K562 (cell line): ENCODE results near the gene C1orf122. TPM values are rescaled to one million over a fixed set of nuclear protein-coding genes. Genes with fewer than 3 reads are reported as not detected.

Experiments
- BRCA1 ChIP-seq, 2 experiments: fragments of 450-650 bp in 1 of 2; sonication (generic) in 1 of 2; formaldehyde crosslinking in 1 of 2; IDR thresholded peaks; 2 replicates each; pipeline versions ENCODE4 v1.5.0 to v1.6.1; 2017 to 2020; ENCODE audit warnings: mild to moderate bottlenecking in 1 of 2, missing genetic modification reagents in 1 of 2
- HCFC1 ChIP-seq: IDR thresholded peaks from 2 replicates; pipeline ENCODE4 v1.6.1; 2012; ENCODE audit warnings: low read depth, low read length, improper control_type of control experiment
- KLF1 ChIP-seq: fragments of 450-650 bp; IDR thresholded peaks from 2 replicates; pipeline ENCODE4 v1.6.1; 2016; ENCODE audit warnings: missing genetic modification characterization, missing compliant biosample characterization
- RBBP5 ChIP-seq: fragments of 200-600 bp; sonication (generic); IDR thresholded peaks from 2 replicates; pipeline ENCODE4 v1.6.1; 2012; ENCODE audit warnings: borderline replicate concordance, mild to moderate bottlenecking, low read length, control low read depth, inconsistent platforms; ENCODE audit not compliant: insufficient read depth, poor library complexity, severe bottlenecking
- TRIM24 ChIP-seq, 2 experiments: fragments of 450-650 bp; IDR thresholded peaks; 2 replicates each; pipeline ENCODE4 v1.6.1; 2016
- polyA plus RNA-seq, 8 experiments: library from polyadenylated mRNA; depleted of rRNA in 4 of 8; stranded (reverse) in 5 of 8; unstranded in 3 of 8; fragments of >200 nt; fragmentation: Nextera tagmentation in 2 of 8; fragmentation: Illumina TruSeq in 1 of 8; extraction: Ambion mirVana in 2 of 8; extraction: Trizol in 1 of 8; gene quantifications; 2 replicates each; pipeline versions ENCODE4 v1.2.1 to v1.2.3, GENCODE V29; 2011 to 2014; ENCODE audit warnings: inconsistent platforms in 1 of 8, missing spikeins in 1 of 8
- total RNA-seq, 7 experiments: library from RNA; depleted of rRNA in 6 of 7; stranded (reverse); fragments of >200 nt in 6 of 7; fragmentation: Illumina TruSeq in 2 of 7; extraction: Trizol in 2 of 7; gene quantifications; 2 replicates each; pipeline versions ENCODE4 v1.2.1 to v1.2.3, GENCODE V29; 2011 to 2021; ENCODE audit warnings: low replicate concordance in 1 of 7
- TF ChIP-seq, protein P1 (sequence below): fragments of 450-650 bp; formaldehyde crosslinking; IDR thresholded peaks from 2 replicates; pipeline ENCODE4 v1.4.0; 2020; ENCODE audit warnings: mild to moderate bottlenecking, moderate library complexity
- TF ChIP-seq, protein P2 (sequence below): sonication (generic); formaldehyde crosslinking; IDR thresholded peaks from 2 replicates; pipeline ENCODE4 v1.8.0; 2022; ENCODE audit warnings: mild to moderate bottlenecking, missing genetic modification reagents, borderline replicate concordance
- TF ChIP-seq, protein P3 (sequence below): fragments of 250-450 bp; sonication (Bioruptor Pico); IDR thresholded peaks from 2 replicates; pipeline ENCODE4 v1.4.0; 2020
- TF ChIP-seq, protein P4 (sequence below), 2 experiments: fragments of 450-650 bp; formaldehyde crosslinking in 1 of 2; IDR thresholded peaks; 2 replicates each; pipeline versions ENCODE4 v1.4.0 to v1.6.1; 2014 to 2020; ENCODE audit warnings: mild to moderate bottlenecking in 2 of 2, borderline replicate concordance in 1 of 2, low read depth in 1 of 2

The C1orf122 gene
- total and polyA plus RNA-seq, 9 of the 15 experiments (the other 6 are each of a cell fraction or from before 2014, with no cell fraction given), result 3.6 to 70.9 (median 17.3) TPM

DNA sequence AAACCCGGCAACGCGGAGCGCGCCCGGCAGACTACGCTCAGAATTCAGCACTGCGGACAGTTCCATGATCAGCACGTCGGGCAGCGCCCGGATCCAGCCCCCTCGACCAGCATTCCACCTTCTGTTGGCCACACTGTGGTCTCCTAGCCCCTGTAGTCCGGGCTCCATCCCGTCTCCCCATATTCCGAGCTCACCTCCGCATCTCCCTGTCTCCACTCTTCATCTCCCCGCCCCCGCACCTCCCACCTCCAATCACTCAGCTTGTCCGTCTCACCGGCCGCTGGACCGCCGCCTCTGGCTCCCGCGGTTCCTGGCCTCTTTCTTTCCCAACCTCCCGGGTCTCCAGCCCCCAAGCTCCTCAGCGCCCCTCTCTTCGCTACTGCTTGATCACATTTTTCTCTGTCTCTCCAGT is 43.2 kb upstream of the C1orf122 start (continued):
- no peak for TF ChIP-seq RBBP5
- no peak for TF ChIP-seq TRIM24 (IDR thresholded peaks at IDR 0.05)
- TF ChIP-seq, protein P1, sequence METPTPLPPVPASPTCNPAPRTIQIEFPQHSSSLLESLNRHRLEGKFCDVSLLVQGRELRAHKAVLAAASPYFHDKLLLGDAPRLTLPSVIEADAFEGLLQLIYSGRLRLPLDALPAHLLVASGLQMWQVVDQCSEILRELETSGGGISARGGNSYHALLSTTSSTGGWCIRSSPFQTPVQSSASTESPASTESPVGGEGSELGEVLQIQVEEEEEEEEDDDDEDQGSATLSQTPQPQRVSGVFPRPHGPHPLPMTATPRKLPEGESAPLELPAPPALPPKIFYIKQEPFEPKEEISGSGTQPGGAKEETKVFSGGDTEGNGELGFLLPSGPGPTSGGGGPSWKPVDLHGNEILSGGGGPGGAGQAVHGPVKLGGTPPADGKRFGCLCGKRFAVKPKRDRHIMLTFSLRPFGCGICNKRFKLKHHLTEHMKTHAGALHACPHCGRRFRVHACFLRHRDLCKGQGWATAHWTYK (CRISPR knock-in tag), result peak; percentile 74; the same call in 1 of the 2 replicates
- TF ChIP-seq, protein P2, sequence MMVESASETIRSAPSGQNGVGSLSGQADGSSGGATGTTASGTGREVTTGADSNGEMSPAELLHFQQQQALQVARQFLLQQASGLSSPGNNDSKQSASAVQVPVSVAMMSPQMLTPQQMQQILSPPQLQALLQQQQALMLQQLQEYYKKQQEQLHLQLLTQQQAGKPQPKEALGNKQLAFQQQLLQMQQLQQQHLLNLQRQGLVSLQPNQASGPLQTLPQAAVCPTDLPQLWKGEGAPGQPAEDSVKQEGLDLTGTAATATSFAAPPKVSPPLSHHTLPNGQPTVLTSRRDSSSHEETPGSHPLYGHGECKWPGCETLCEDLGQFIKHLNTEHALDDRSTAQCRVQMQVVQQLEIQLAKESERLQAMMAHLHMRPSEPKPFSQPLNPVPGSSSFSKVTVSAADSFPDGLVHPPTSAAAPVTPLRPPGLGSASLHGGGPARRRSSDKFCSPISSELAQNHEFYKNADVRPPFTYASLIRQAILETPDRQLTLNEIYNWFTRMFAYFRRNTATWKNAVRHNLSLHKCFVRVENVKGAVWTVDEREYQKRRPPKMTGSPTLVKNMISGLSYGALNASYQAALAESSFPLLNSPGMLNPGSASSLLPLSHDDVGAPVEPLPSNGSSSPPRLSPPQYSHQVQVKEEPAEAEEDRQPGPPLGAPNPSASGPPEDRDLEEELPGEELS, result peak; percentile 99
- TF ChIP-seq BRCA1 (IDR thresholded peaks at IDR 0.05), result no peak
- peak; percentile 99; the same call in 1 of the 2 replicates for TF ChIP-seq BRCA1 (CRISPR knock-in tag; IDR thresholded peaks at IDR 0.05)
- TF ChIP-seq, protein P3, sequence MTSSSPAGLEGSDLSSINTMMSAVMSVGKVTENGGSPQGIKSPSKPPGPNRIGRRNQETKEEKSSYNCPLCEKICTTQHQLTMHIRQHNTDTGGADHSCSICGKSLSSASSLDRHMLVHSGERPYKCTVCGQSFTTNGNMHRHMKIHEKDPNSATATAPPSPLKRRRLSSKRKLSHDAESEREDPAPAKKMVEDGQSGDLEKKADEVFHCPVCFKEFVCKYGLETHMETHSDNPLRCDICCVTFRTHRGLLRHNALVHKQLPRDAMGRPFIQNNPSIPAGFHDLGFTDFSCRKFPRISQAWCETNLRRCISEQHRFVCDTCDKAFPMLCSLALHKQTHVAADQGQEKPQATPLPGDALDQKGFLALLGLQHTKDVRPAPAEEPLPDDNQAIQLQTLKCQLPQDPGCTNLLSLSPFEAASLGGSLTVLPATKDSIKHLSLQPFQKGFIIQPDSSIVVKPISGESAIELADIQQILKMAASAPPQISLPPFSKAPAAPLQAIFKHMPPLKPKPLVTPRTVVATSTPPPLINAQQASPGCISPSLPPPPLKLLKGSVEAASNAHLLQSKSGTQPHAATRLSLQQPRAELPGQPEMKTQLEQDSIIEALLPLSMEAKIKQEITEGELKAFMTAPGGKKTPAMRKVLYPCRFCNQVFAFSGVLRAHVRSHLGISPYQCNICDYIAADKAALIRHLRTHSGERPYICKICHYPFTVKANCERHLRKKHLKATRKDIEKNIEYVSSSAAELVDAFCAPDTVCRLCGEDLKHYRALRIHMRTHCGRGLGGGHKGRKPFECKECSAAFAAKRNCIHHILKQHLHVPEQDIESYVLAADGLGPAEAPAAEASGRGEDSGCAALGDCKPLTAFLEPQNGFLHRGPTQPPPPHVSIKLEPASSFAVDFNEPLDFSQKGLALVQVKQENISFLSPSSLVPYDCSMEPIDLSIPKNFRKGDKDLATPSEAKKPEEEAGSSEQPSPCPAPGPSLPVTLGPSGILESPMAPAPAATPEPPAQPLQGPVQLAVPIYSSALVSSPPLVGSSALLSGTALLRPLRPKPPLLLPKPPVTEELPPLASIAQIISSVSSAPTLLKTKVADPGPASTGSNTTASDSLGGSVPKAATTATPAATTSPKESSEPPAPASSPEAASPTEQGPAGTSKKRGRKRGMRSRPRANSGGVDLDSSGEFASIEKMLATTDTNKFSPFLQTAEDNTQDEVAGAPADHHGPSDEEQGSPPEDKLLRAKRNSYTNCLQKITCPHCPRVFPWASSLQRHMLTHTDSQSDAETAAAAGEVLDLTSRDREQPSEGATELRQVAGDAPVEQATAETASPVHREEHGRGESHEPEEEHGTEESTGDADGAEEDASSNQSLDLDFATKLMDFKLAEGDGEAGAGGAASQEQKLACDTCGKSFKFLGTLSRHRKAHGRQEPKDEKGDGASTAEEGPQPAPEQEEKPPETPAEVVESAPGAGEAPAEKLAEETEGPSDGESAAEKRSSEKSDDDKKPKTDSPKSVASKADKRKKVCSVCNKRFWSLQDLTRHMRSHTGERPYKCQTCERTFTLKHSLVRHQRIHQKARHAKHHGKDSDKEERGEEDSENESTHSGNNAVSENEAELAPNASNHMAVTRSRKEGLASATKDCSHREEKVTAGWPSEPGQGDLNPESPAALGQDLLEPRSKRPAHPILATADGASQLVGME (CRISPR knock-in tag), result no peak
- no peak for TF ChIP-seq KLF1 (tag)
- TF ChIP-seq HCFC1, result peak; percentile 21; the same call in 1 of the 2 replicates
- TF ChIP-seq, protein P4, sequence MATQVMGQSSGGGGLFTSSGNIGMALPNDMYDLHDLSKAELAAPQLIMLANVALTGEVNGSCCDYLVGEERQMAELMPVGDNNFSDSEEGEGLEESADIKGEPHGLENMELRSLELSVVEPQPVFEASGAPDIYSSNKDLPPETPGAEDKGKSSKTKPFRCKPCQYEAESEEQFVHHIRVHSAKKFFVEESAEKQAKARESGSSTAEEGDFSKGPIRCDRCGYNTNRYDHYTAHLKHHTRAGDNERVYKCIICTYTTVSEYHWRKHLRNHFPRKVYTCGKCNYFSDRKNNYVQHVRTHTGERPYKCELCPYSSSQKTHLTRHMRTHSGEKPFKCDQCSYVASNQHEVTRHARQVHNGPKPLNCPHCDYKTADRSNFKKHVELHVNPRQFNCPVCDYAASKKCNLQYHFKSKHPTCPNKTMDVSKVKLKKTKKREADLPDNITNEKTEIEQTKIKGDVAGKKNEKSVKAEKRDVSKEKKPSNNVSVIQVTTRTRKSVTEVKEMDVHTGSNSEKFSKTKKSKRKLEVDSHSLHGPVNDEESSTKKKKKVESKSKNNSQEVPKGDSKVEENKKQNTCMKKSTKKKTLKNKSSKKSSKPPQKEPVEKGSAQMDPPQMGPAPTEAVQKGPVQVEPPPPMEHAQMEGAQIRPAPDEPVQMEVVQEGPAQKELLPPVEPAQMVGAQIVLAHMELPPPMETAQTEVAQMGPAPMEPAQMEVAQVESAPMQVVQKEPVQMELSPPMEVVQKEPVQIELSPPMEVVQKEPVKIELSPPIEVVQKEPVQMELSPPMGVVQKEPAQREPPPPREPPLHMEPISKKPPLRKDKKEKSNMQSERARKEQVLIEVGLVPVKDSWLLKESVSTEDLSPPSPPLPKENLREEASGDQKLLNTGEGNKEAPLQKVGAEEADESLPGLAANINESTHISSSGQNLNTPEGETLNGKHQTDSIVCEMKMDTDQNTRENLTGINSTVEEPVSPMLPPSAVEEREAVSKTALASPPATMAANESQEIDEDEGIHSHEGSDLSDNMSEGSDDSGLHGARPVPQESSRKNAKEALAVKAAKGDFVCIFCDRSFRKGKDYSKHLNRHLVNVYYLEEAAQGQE (IDR thresholded peaks at IDR 0.05; ENCODE audit: borderline replicate concordance), result peak; percentile 100
- TF ChIP-seq, protein P4 (CRISPR knock-in tag; IDR thresholded peaks at IDR 0.05; ENCODE audit: low read depth), result peak; percentile 99
